RWPE1 (cell line): Measurements from ENCODE around the gene AP4M1.

ENCODE experiments used
- CTCF ChIA-PET: fragments of 350-600 bp; sonication (Branson Sonifier 250); formaldehyde crosslinking; extraction: SDS; loops from one replicate; lab custom pipeline; 2021; lab: Yijun Ruan, JAX
- POLR2A ChIA-PET: fragments of 400-600 bp; formaldehyde crosslinking; extraction: SDS; loops from one replicate; lab custom pipeline; 2020; ENCODE audit warnings: antibody characterized with exemption; ENCODE audit not compliant: low non-redundant PET; lab: Yijun Ruan, JAX
- DNase-seq: peaks from one replicate; pipeline ENCODE4 v3.0.0; 2012; ENCODE audit warnings: low spot score
- H3K27ac ChIP-seq: fragments of 450-650 bp; 2 replicates; pipeline ENCODE4 v1.5.1; 2017
- CTCF ChIP-seq: fragments of 450-650 bp; conservative IDR thresholded peaks from 2 replicates; pipeline ENCODE4 v1.5.1; 2017; ENCODE audit warnings: low read depth, mild to moderate bottlenecking

AP4M1 gene

GRCh38 chr7:100119072-100119969 is 17.9 kb downstream of the AP4M1 start, which contains the start of the genes CNPY4 and TAF6:
Gene CNPY4, plus strand, starts transcription at chr7:100119634. Its CDS starts 111 bp downstream, at chr7:100119745.
Gene TAF6, minus strand, starts transcription at chr7:100119358. Its CDS starts 5,149 bp downstream, at chr7:100114209.
- TF ChIP-seq CTCF = no peak
- POLR2A ChIA-PET = interaction anchor here (0.9 kb wide), 1 partner anchor 18 kb away, joined by 3 read pairs; the partner anchor contains the start of genes AP4M1 and MCM7
- DNase-seq = peak; percentile 99
- H3K27ac ChIP-seq = peak within 1 kb of the TSS; percentile 88
- CTCF ChIA-PET = no interaction called here

- DNase-seq = peak; percentile 68
- ChIA-PET POLR2A (interaction anchor here (0.9 kb wide), 1 partner anchor 19 kb away, joined by 3 read pairs; the partner anchor contains the start of genes AP4M1 and MCM7), CTCF (no interaction called here)
- no peak for TF ChIP-seq CTCF
- peak overlapping the region; percentile 88 for H3K27ac ChIP-seq
Observed at GRCh38 chr7:100119970-100120732, 18.7 kb downstream of the AP4M1 start.

- no peak for DNase-seq
- H3K27ac ChIP-seq = peak overlapping the region; percentile 88
- no peak for TF ChIP-seq CTCF
- CTCF ChIA-PET = no interaction called here
- POLR2A ChIA-PET = no interaction called here
Observed at GRCh38 chr7:100120733-100121036, 19.2 kb downstream of the AP4M1 start.

GRCh38 chr7:100122067-100122466 is 20.6 kb downstream of the AP4M1 start:
- no peak for DNase-seq
- no peak for TF ChIP-seq CTCF
- POLR2A ChIA-PET = no interaction called here
- peak overlapping the region; percentile 39 for H3K27ac ChIP-seq
- CTCF ChIA-PET = interaction anchor here (0.6 kb wide), 1 partner anchor 193 kb away, joined by 3 read pairs; no protein-coding TSS in a partner anchor

GRCh38 chr7:100122568-100122967 is 21.1 kb downstream of the AP4M1 start:
- DNase-seq = no peak
- POLR2A ChIA-PET = no interaction called here
- peak overlapping the region; percentile 39 for H3K27ac ChIP-seq
- CTCF ChIA-PET = interaction anchor here (0.6 kb wide), 1 partner anchor 194 kb away, joined by 3 read pairs; no protein-coding TSS in a partner anchor
- no peak for TF ChIP-seq CTCF
